Adrenal gland (tissue), 12 donors: ENCODE measurements around the gene DKK2. TPM values are rescaled to one million over a fixed set of nuclear protein-coding genes. Genes with fewer than 3 reads are reported as not detected.

Experiments
- DNase-seq, 7 donors: peaks; one replicate each; pipeline ENCODE4 v3.0.0-alpha.2; 2019 to 2020
- H3K27ac ChIP-seq, 5 donors: fragments of 200-600 bp; sonication (generic) in 4 of 5; 1 replicate in 3 of 5; 2 replicates in 2 of 5; pipeline versions ENCODE4 v1.5.1 to v1.8.0; 2016 to 2020; ENCODE audit warnings: mild to moderate bottlenecking in 1 of 5
- H3K27me3 ChIP-seq: fragments of 200-600 bp; 2 replicates; pipeline ENCODE4 v1.8.0; 2021
- H3K36me3 ChIP-seq, 2 donors: fragments of 200-600 bp; replicated peaks in 1 of 2; 1 replicate in 1 of 2; 2 replicates in 1 of 2; pipeline versions ENCODE4 v1.5.1 to v1.8.0; 2018 to 2022
- H3K4me1 ChIP-seq, 2 donors: fragments of 200-600 bp; replicated peaks in 1 of 2; 1 replicate in 1 of 2; 2 replicates in 1 of 2; pipeline versions ENCODE4 v1.5.1 to v1.8.0; 2018 to 2021
- H3K4me3 ChIP-seq, 4 donors: fragments of 200-600 bp; sonication (generic) in 3 of 4; one replicate each; pipeline ENCODE4 v1.5.1; 2016 to 2018
- H3K9me3 ChIP-seq, 3 donors: fragments of 200-600 bp; sonication (generic) in 1 of 3; replicated peaks in 1 of 3; 1 replicate in 2 of 3; 2 replicates in 1 of 3; pipeline versions ENCODE4 v1.5.1 to v1.8.0; 2016 to 2021
- POLR2A ChIP-seq, 2 donors: fragments of 450-650 bp; IDR thresholded peaks; one replicate each; pipeline ENCODE4 v1.6.1; 2017; ENCODE audit warnings: antibody characterized with exemption in 2 of 2, mild to moderate bottlenecking in 2 of 2, moderate library complexity in 1 of 2
- WGBS, 4 donors: extraction: QIAGEN DNeasy Blood & Tissue Kit in 2 of 4; methylation state at CpG; one replicate each; pipeline versions ENCODE4 v1.1.5 to v1.1.7; 2013 to 2017; 5-methylcytosine and 5-hydroxymethylcytosine counted together
- intact Hi-C, 2 donors: fragments of 100-400 bp; cut with DNase I; formaldehyde crosslinking; loops; one replicate each; pipeline versions ENCODE4 v1.14.1 to v1.15.0; 2022 to 2023
- polyA plus RNA-seq, 3 donors: library from polyadenylated mRNA; stranded (reverse); fragments of 200-250 nt in 2 of 3; fragments of 350-450 nt in 1 of 3; fragmentation: Illumina TruSeq in 1 of 3; extraction: RNeasy Lipid Tissue Mini Kit (QIAGEN cat#74804) in 1 of 3; gene quantifications; one replicate each; pipeline ENCODE4 v1.2.3, GENCODE V29; 2013 to 2014
- total RNA-seq, 9 donors: library from RNA; depleted of rRNA in 4 of 9; stranded (reverse); fragments of >200 nt in 4 of 9; fragments of 120-200 nt in 1 of 9; fragmentation: NEBNext Ultra II Directional in 1 of 9; extraction: Animal tissue kit (Norgen Biotek cat#: 25700) in 1 of 9; gene quantifications; one replicate each; pipeline versions ENCODE4 v1.1.0 to v1.2.4, GENCODE V29; 2013 to 2023
- TF ChIP-seq, protein P1 (sequence below), 6 experiments: fragments of 450-650 bp in 4 of 6; fragments of 200-600 bp in 2 of 6; sonication (generic) in 1 of 6; IDR thresholded peaks; 1 replicate in 5 of 6; 2 replicates in 1 of 6; pipeline versions ENCODE4 v1.5.1 to v1.8.0; 2016 to 2021; ENCODE audit warnings: antibody characterized with exemption in 6 of 6, mild to moderate bottlenecking in 2 of 6, moderate library complexity in 1 of 6
- donor health status: healthy with polysubstance abuse.
- donor health status: Bipolar disorder and iron deficiency.
- donor health status: DM: yes; HTN: yes; CAD: no.
- donor health status: DM: no; HTN: no; CAD: no.
- donor health status: DM: no; HTN: no; CAD: no.
- donor health status: DM: yes; HTN: yes; CAD: no.

Gene DKK2
- total and polyA plus RNA-seq, 12 donors = 0.14 to 9.9 (median 0.63) TPM

DNA sequence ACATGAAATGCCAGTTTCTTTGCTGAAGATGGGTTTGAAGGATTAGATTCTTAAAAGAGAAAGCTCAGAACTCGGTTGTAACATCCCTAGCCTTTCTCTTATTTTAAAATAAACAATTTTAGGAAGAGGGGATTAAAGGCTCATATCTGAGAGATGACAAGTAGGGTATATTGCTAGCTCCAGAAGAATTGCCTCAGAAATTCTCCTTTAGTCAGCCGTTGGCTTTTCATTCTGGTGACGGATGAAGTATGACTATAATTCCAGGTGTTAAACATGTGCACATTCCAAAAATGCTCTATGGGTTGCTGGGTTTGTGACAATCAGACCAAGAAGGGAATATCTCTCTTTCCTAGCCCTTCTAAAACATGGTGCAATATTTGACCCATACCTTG is 17.8 kb downstream of the DKK2 start:
- WGBS, 4 donors = 63 to 71% (median 69%) methylated on average over 3 of the region's 3 CpGs
- Histone ChIP-seq H3K36me3 (no peaks in the 10 kb centered on the region), H3K9me3 (no peaks in the 10 kb centered on the region), H3K4me1 (no peaks in the 10 kb centered on the region), H3K27me3 (no peaks in the 10 kb centered on the region), H3K27ac (no peak overlapping the region), H3K4me3 (no peak overlapping the region)
- DNase-seq = no peak
- TF ChIP-seq, protein P1, sequence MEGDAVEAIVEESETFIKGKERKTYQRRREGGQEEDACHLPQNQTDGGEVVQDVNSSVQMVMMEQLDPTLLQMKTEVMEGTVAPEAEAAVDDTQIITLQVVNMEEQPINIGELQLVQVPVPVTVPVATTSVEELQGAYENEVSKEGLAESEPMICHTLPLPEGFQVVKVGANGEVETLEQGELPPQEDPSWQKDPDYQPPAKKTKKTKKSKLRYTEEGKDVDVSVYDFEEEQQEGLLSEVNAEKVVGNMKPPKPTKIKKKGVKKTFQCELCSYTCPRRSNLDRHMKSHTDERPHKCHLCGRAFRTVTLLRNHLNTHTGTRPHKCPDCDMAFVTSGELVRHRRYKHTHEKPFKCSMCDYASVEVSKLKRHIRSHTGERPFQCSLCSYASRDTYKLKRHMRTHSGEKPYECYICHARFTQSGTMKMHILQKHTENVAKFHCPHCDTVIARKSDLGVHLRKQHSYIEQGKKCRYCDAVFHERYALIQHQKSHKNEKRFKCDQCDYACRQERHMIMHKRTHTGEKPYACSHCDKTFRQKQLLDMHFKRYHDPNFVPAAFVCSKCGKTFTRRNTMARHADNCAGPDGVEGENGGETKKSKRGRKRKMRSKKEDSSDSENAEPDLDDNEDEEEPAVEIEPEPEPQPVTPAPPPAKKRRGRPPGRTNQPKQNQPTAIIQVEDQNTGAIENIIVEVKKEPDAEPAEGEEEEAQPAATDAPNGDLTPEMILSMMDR (IDR thresholded peaks at IDR 0.05) = no peak
- TF ChIP-seq POLR2A (IDR thresholded peaks at IDR 0.05) = no peak
- intact Hi-C loops = no loop called here

DNA sequence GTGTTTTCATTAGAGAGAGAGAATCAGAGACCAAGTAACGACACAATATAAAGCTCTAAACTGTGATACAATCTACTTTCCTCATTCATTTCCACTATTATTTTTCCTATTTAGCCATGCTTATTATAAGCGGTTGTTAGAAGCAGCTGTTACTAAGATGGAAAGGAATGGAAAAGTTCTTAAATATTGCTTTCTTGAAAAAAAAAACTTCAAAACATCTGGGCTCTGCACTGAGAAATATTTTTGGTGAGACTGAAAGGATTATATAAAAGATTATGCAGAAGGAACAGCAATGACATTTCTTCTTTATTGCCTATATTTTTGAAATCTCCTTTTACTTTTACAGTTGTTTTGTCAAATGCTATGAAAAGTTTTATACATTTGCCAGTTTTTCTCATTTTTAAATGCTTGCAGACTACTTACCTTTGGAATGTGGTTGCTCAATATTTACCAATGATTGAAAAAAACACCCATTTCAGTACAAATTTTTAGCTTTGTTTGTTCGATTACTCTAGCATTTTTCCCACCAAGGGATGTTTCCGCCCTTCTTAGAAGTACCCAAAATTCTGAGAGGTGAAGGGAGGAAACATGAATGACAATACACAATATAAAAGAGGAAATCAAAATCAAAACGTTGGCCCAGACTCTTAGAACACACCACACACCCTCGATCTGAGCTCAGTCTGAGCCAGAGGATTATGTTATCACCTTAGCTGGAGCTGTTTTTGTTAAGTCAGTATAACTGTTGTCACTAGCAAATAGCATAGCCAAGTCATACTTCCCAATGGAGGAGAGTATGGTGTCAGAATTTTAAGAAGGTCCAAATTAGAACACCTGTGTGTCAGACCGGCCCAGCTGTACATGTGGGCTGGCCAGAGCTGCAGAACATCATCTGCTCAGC is 18.4 kb downstream of the DKK2 start:
- 65 to 69% (median 66%) methylated on average over 7 of the region's 7 CpGs for WGBS, 4 donors
- Histone ChIP-seq H3K4me1 (no peaks in the 10 kb centered on the region), H3K4me3 (no peak overlapping the region), H3K27ac (no peak overlapping the region), H3K36me3 (no peaks in the 10 kb centered on the region), H3K27me3 (no peaks in the 10 kb centered on the region), H3K9me3 (no peaks in the 10 kb centered on the region)
- TF ChIP-seq, protein P1 (IDR thresholded peaks at IDR 0.05) = no peak
- TF ChIP-seq POLR2A (IDR thresholded peaks at IDR 0.05) = no peak
- DNase-seq = no peak
- intact Hi-C loops = no loop called here

DNA sequence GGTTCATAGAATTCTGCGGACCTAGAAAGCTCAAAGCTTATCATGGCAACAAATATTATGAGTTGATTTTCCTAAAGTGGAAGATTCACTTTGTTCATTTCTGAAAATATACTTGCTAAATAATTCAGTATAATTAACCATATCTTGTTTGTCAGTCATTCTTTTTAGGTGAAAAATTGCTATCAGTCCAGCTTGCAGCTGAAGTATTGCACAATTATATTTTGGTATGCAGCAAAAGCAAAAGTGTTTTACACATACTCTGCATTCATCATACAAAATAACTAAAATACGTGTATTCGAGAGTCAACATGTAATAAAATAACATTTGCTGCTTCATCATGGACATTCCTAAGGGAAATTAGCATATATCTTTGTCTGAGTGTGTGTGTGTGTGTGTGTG is 24.8 kb downstream of the DKK2 start:
- Histone ChIP-seq H3K27me3 (no peaks in the 10 kb centered on the region), H3K9me3 (no peaks in the 10 kb centered on the region)
- 66 to 81% (median 72%) methylated on average over 3 of the region's 3 CpGs for WGBS, 4 donors

DNA sequence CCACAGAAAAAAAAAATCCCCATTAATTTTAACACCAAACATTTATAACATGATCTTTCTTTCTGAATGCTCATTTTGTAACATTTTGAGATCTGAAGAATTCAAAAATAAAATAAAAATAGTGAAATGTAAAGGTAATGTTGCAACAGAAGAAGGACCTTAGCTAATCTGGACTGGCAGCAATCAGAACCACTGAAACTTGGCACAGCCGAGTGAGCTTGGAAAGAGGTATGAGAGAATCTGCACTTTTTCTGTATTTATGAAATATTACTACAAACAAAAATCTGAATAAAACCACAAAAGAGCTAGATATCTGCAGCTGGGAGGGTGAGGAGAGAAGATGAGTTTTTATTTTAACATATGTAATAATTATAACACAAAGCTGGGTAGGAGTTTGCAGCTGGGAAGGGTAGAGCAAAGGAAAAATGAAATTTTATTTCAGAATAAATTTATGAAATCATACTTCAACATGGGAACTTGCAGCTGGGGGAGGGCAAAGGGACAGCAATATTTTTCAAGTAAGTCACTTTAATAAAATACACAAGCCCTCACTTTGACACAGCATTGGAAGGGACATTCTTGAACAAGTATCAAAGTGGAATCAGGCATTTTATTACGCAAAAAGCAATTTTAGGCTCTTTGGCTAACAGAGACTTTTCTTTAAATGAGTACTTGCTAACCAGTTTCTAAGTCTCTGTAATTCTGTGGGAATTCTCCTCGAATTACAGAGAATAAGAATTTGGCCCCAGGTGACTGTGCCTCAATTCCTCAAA is 26.7 kb downstream of the DKK2 start:
- WGBS, 4 donors = 65 to 73% (median 68%) methylated on average over 3 of the region's 3 CpGs
- DNase-seq = no peak
- no peaks in the 10 kb centered on the region for H3K36me3 ChIP-seq
- H3K27ac ChIP-seq = no peak overlapping the region
- no peak for TF ChIP-seq POLR2A (IDR thresholded peaks at IDR 0.05)
- TF ChIP-seq, protein P1 (IDR thresholded peaks at IDR 0.05) = no peak
- no peaks in the 10 kb centered on the region for H3K27me3 ChIP-seq
- H3K4me1 ChIP-seq = no peaks in the 10 kb centered on the region
- H3K9me3 ChIP-seq = no peaks in the 10 kb centered on the region
- intact Hi-C loops = no loop called here
- no peak overlapping the region for H3K4me3 ChIP-seq

More for the DNA sequence above, 24.8 kb downstream of the DKK2 start:
- TF ChIP-seq POLR2A (IDR thresholded peaks at IDR 0.05) = no peak
- TF ChIP-seq, protein P1 (IDR thresholded peaks at IDR 0.05) = no peak
- intact Hi-C loops = no loop called here
- Histone ChIP-seq H3K4me3 (no peak overlapping the region), H3K4me1 (no peaks in the 10 kb centered on the region), H3K36me3 (no peaks in the 10 kb centered on the region), H3K27ac (no peak overlapping the region)
- DNase-seq = no peak
